Measurements from ENCODE around the gene PLPP1.

GRCh38 chr5:55386356-55386755, 148.4 kb downstream of the PLPP1 start:
- TF ChIP-seq CTCF (CRISPR knock-in tag; IDR thresholded peaks at IDR 0.05) (no peak), AFF4 (CRISPR knock-in tag; IDR thresholded peaks at IDR 0.05) (no peak), ETV6 (CRISPR knock-in tag; conservative IDR thresholded peaks at IDR 0.05) (no peak), EZH2 (conservative IDR thresholded peaks at IDR 0.05; ENCODE audit: low read depth, low read length) (no peak), SETDB1 (CRISPR knock-in tag; IDR thresholded peaks at IDR 0.05; ENCODE audit: borderline replicate concordance) (no peak), POLR2G (IDR thresholded peaks at IDR 0.05; ENCODE audit: low read depth, low read length) (no peak), HIC2 (CRISPR knock-in tag; IDR thresholded peaks at IDR 0.05; ENCODE audit: low read depth) (no peak)

Data from HepG2 (cell line).